KBM-7 (cell line): ENCODE results near the gene PLXND1.
A peak's percentile ranks its signal among the peaks of the same experiment; 100 is the strongest.

ENCODE experiments used
- DNase-seq: peaks from one replicate; pipeline ENCODE4 v3.0.0-alpha.2; 2015
- in situ Hi-C: fragments of 300-500 bp; cut with MboI; formaldehyde crosslinking; loops from 2 replicates; pipeline ENCODE4 v1.14.3; 2020; ENCODE audit warnings: low sequenced_read_pairs, low pct_unique_long_range_greater_than_20kb, mixed read lengths

Gene PLXND1

DNA sequence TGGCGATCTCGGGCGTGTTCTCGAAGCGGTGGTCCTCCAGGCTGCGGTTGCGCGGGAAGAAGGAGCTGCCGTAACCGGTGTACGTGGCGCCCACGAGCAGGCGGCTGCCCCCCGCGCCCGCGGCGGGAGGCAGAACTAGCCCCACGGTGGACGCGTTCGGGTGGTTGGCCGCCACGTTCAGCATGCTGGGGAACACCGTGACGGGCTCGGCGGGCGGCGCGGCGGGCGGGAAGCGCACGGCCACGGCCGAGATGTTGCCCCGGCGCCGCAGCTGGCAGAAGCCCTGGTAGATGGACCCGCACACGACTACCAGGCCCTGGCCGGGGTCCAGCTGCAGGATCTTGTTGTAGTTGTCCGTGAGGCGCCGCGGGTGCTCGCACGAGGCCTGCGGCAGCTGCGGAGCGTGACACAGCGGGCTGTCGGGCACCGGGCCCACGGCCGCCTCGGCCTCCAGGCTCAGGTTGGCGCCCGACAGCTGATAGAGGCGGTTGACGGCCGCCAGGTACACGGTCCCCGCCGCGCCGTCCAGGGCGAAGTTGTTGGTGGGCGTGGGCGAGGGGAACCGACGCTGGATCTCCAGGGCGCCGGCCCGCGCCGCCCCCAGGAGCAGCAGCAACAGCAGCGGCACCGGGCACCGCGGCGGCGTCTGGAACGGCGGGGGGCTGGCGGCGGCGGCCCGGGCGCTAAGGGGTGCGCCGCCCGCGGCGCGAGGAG lies 397 bp downstream of the PLXND1 start:
- DNase-seq, result peak; percentile 53

GRCh38 chr3:129605203-129605921 lies 1.1 kb downstream of the PLXND1 start:
- in situ Hi-C loops, result no loop called here

More for the DNA sequence above, 397 bp downstream of the PLXND1 start:
- in situ Hi-C loops, result no loop called here

DNA sequence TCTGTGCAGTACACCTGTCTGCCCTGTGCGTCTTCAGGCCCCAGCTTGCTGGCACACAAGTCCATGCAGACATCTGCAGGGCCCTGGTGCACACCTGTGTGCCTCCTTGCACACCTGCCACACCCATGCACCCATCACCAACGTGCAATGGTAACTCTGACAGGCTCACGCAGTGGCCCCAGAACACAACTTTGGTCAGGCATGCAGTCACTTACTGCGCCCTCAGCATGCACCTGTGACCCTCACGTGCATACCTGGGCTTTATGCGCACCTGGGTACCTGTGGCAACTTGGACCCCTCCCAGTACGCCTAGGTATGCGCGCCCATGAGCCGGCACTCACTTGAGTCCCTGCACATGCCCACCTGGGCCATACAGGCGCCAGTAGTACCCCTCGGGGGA lies 1.7 kb downstream of the PLXND1 start:
- in situ Hi-C loops, result no loop called here

More at GRCh38 chr3:129605203-129605921, 1.1 kb downstream of the PLXND1 start:
- DNase-seq, result peak; percentile 64

DNA sequence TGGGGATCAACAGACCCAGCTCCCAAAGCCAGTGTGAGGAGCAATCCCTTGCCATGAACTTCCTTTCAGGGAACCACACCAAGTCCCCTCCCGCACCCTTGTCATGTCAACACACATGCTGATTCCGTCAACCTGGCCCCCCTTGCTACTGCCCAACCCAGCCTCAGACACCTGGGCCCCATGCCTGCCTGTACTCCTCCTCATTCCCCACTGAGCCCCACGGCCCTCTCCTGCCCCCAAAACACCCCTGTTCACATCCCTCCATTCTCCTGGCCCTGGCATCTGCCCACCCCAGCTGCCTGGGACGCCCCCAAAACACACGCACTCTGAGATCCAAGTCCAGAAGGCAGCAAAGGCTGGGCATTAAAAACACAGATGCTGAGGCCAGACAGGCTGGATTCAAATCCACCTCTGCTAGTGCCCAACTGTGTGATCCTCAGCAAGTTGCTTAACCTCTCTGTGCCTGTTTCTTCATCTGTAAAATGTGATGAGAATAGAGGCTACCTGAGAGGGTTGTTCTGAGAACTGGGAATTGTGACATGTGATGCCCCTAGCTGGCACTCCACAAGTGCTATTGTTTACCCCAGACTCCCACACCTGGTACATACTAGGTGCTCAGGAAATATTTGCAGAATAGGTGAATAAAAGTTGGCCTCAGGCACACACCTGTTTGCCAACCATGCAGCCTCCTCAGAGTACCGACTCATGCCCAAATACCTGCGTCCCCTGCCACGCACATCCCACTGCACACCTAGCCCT lies 2.3 kb downstream of the PLXND1 start:
- in situ Hi-C loops, result no loop called here
- no peak for DNase-seq

More for the DNA sequence above, 1.7 kb downstream of the PLXND1 start:
- no peak for DNase-seq

- in situ Hi-C loops, result no loop called here
- no peak for DNase-seq
Measured at GRCh38 chr3:129603561-129603942, 2.9 kb downstream of the PLXND1 start.

DNA sequence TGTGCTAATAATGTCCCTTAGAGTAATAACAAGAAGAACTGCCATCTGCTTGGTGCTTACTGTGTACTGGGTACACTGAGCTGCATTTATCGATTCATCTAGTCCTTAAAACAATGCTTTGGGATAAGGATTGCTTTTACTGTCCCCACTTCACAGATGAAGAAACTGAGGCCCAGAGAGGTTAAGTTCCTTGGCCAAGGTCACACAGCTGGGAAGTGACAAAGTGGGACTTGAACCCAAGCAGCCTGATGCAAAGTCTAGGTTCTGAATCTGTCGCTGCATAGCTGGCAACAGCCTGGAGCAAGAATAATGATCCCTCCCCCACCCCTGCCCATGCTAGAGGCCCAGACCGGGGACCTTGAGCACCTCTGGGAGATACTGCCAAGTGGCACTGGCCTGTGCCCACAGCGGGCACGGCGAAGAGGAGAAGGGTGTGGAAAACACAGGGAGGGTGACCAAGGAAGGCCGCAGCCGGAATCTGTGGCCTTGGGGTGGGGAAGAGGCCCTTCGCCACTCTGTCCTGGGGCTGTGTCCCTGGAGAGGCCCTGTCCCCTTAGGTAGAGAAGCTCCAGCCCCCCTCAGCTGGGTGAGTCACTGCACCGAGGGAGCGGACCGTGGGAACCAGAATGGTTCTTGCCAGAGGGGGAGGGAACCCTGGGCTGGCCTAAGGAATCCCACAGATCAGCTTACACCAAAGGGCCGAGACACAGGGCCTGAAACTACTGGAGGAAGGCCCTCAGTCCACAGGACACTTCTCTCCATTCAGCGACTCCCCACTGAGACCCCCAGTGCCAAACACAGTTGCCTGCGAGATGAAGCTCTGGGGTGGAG lies 3.5 kb downstream of the PLXND1 start:
- no peak for DNase-seq
- in situ Hi-C loops, result no loop called here

DNA sequence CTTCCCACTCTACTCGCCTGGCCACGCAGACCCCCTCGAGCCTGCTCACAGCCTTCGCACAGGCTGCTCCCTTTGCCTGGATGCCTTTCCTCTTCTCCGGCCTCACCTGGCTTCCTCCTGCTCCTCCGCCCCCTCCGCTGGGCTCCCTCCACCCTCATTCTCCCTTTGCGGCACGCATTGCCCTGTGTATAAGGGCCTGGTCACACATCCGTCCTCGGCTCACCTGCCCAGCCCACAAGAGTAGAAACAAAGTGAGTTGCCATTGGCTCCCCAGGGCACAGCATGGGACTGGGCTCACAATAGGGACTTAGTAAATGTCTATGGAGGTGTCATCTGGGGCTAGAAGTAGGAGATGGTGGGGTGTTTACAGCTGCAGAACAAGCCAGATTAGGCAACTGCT lies 4.2 kb downstream of the PLXND1 start:
- DNase-seq, result no peak
- in situ Hi-C loops, result no loop called here

DNA sequence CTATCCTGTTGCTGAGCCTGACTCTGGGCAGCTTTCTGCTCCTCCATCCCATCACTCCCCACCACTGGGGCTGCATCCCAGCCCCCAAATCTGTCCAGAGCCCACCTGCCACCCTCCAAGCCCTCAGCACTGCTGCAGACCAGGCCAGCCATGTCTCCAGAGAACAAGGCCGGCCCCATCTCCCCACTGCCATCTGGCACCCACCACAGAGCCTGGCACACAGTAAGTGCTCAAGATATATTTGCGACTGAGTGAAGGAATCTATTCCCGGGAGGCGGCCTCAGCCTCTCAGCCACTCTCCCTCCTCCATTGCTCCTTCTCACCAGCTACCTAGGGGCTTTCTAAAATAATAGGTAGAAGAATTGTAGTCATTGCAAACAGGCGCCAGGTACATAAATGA lies 4.8 kb downstream of the PLXND1 start:
- in situ Hi-C loops, result no loop called here
- no peak for DNase-seq

DNA sequence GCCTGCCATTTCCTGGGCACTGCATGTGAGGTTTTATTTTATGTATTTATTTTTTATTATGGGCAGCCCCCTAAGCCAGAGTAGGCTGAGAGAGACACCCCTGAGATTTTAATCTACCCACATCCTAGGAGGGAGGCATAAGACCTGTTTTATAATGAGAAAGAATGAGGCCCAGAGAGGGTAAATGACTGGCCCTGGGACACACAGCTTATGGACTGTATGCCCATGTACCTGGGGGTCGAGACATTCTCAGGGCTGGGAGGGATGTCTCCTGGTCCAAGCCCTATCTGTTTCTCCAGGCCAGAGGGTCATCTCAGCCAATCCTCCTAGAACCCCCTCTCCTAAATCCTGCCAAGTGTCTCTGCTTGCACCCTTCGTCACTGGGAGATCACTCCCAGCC lies 6.1 kb downstream of the PLXND1 start:
- in situ Hi-C loops, result no loop called here

DNA sequence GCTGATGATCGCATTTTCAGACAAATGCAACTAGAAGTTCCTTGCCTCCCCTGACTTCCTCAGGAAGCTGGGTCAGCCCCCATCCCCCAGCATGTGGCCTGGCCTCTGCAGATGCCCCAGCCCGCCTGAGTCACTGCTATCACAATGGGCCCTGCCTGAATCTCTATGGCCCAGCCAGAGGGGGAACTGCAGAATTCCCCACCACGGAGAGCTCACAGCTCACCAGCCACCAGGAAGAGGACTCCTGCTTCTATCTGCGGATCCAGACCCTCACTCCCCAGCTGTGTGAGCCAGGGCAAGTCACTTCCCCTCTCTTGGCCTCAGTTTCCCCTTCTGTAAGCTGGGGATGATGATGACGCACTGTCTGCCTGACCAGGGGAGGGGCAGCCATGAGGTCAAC lies 6.9 kb downstream of the PLXND1 start:
- DNase-seq, result peak; percentile 89
- in situ Hi-C loops, result no loop called here

More for the DNA sequence above, 6.1 kb downstream of the PLXND1 start:
- no peak for DNase-seq

DNA sequence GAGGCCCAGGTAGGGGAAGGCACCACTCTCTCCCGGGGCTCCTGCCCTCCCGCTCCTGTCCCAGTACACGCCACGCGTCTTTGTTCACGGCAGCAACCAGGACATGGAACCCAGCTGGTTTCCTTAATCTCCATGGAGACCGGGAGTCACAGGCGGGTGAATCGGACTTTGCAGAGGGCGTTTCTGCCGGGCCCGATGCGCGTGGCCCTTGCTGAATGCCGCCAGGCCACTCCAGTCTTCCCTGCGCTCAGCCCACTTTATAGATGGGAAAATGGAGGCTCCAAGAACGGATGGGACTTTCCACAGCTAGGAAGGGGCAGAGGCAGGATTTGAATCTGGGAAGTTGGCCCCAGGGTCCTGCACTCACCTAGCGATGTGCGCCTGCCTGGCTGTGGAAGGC lies 7.4 kb downstream of the PLXND1 start:
- in situ Hi-C loops, result no loop called here

DNA sequence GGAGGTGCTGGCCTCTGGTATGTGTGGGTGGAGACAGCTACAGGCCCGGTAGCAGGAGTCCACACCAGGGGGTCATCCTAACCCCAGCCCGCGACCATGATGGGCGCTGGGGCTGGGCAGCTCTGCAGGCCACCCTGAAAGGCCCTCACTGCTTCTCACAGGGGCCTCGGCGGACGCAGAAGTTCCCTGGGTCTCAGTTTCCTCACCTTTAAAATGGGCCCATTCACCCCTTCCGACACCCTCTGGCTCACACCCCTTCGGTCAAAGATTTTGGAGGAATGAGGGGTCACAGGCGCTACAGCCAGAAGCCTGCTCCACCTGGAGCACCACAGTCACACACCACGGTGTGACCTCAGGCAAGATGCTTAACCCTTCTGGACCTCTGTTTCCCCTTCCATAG lies 8.0 kb downstream of the PLXND1 start:
- in situ Hi-C loops, result no loop called here
- no peak for DNase-seq

More for the DNA sequence above, 7.4 kb downstream of the PLXND1 start:
- DNase-seq, result no peak

DNA sequence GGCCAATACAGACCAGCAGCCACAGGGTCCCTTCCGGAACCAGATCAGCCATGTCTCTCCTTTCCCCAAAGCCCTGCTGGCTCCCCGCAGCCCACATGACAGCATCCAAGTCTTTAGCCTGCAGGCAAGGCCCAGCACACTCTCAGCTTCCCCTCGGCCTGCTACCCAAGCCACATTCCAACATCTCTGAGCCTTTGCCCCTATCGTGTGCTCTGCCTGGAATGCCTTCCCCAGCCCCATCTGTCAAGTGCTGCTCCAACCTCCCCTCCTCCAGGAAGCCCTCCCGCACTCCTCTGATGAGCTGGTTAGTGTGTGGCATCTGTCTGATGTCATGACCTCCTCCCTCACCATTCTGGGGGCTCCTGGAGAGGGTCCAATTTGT lies 8.5 kb downstream of the PLXND1 start:
- no peak for DNase-seq
- in situ Hi-C loops, result no loop called here

GRCh38 chr3:129597087-129597999 lies 9.1 kb downstream of the PLXND1 start:
- DNase-seq, result no peak
- in situ Hi-C loops, result no loop called here

DNA sequence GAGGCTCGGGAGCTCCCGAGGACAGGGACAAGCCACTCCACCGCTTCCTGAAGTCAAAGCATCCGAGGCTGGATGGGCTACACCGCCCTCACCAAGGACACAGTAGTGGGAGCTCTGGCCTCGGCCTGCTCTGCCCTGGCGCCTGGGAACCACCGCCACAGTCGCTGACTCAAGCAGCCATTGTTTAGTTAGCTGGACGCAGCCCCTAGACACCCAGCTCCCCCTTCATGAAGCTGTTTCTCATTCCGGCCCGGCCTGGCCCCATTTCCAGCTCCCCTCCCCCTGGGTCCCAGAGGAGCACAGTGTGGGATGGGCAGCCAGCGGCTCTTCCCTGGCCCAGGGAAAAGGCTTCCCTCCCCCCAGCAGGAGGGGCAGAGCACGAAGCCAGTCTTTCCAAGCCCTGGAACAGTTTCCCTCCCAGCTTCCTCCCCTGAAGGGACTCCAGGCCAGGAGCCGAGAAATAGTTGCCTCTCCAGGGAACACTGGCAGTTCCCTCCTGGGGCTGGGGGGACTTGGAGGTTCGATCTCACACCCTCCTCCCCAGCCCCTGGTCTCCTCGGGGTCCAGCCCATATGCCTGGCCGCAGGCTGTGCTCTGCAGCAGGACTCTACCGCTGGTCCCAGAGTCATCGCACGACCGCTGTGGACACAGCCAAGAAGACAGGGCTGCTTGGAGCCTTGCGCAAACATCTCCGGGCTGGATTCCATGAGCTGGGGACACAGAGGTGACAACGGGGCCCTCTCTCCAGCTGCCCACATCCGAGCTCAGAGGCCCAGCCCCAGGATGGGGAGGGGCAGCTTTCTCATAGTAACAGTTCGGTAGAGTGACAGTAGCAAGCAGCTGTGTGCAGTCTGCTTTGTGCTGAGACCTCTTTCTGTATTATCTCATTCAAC lies 10.0 kb downstream of the PLXND1 start:
- in situ Hi-C loops, result no loop called here
- peak; percentile 60 for DNase-seq

DNA sequence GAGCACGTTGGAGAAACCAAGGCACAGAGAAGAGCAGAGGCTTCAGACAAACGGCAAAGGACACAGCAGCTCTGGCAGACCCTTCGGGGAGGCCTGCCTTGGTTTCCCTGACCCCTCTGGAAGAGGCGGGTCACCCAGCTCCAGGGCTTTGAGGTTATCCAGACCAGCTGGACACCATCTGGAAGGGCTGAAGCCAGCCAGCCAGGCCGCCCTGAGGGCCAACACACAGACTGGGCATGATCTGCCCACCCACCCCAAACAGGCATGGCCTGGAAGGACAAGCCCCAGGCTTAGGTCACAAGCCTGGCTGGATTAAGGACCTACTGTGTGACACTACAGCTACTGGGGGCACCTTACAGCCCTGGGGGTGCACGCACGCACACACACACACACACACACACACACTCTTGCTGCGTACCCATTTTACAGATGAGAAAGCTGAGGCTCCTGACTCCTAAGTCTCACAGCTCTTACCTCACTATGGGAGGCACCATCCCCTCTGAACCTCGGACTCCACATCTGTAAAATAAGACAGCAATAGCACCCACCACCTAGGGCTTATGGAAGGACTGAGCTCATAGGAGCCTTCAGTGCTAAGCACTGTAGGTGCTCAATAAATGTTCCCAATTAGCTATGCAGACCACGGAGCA lies 10.8 kb downstream of the PLXND1 start:
- in situ Hi-C loops, result no loop called here
- DNase-seq, result no peak

- in situ Hi-C loops, result no loop called here
Measured at GRCh38 chr3:129594907-129595390, 11.5 kb downstream of the PLXND1 start.

More at GRCh38 chr3:129594907-129595390, 11.5 kb downstream of the PLXND1 start:
- no peak for DNase-seq
